Ascending aorta (tissue), 2 donors: ENCODE data around the gene ITIH3. TPM values are rescaled to one million over a fixed set of nuclear protein-coding genes. Genes with fewer than 3 reads are reported as not detected.
A peak's percentile ranks its signal among the peaks of the same experiment; 100 is the strongest.

Experiments
- DNase-seq, 2 donors: peaks; one replicate each; pipeline ENCODE4 v3.0.0-alpha.2; 2019; ENCODE audit warnings: low spot score in 2 of 2
- H3K27ac ChIP-seq, 2 donors: fragments of 200-600 bp; sonication (generic); one replicate each; pipeline ENCODE4 v1.5.1; 2016 to 2017; ENCODE audit warnings: mild to moderate bottlenecking in 1 of 2
- H3K27me3 ChIP-seq: fragments of 200-600 bp; sonication (generic); one replicate; pipeline ENCODE4 v1.5.1; 2017
- H3K36me3 ChIP-seq, 2 donors: fragments of 200-600 bp; sonication (generic); one replicate each; pipeline ENCODE4 v1.5.1; 2016
- H3K4me1 ChIP-seq, 2 donors: fragments of 200-600 bp; sonication (generic); one replicate each; pipeline ENCODE4 v1.5.1; 2016 to 2017; ENCODE audit warnings: mild to moderate bottlenecking in 1 of 2
- H3K4me3 ChIP-seq, 2 donors: fragments of 200-600 bp; sonication (generic); one replicate each; pipeline ENCODE4 v1.5.1; 2016 to 2017; ENCODE audit warnings: mild to moderate bottlenecking in 1 of 2
- H3K9me3 ChIP-seq, 2 donors: fragments of 200-600 bp; sonication (generic); one replicate each; pipeline ENCODE4 v1.5.1; 2016
- CTCF ChIP-seq, 3 experiments: fragments of 200-600 bp in 2 of 3; fragments of 450-650 bp in 1 of 3; sonication (generic) in 2 of 3; IDR thresholded peaks; one replicate each; pipeline ENCODE4 v1.5.1; 2016 to 2019; ENCODE audit warnings: antibody characterized with exemption in 3 of 3, mild to moderate bottlenecking in 1 of 3, moderate library complexity in 1 of 3
- intact Hi-C: fragments of 100-400 bp; cut with DNase I; formaldehyde crosslinking; loops from one replicate; pipeline ENCODE4 v1.15.1; 2023
- total RNA-seq: library from RNA; depleted of rRNA; stranded (reverse); fragments of >200 nt; gene quantifications from one replicate; pipeline ENCODE4 v1.1.0, GENCODE V29; 2016

ITIH3 gene
- total RNA-seq, 1 donor from 2014 or later, result 38.3 TPM

GRCh38 chr3:52777959-52778805, 16.4 kb upstream of the ITIH3 start:
- peak in 1 of 2 donors; percentile 60 for DNase-seq
- H3K36me3 ChIP-seq, result no peaks in the 10 kb centered on the region
- no peak overlapping the region for H3K4me3 ChIP-seq
- H3K27me3 ChIP-seq, result no peaks in the 10 kb centered on the region
- no peak overlapping the region for H3K27ac ChIP-seq
- no peaks in the 10 kb centered on the region for H3K4me1 ChIP-seq
- H3K9me3 ChIP-seq, result no peaks in the 10 kb centered on the region
- TF ChIP-seq CTCF (IDR thresholded peaks at IDR 0.05), result no peak
- intact Hi-C loops, result no loop called here

GRCh38 chr3:52779011-52779836, 15.4 kb upstream of the ITIH3 start:
- peak in 1 of 2 donors; percentile 63 for DNase-seq
- intact Hi-C loops, result no loop called here
- Histone ChIP-seq H3K9me3 (no peaks in the 10 kb centered on the region), H3K4me3 (no peak overlapping the region), H3K27ac (no peak overlapping the region), H3K4me1 (no peaks in the 10 kb centered on the region), H3K27me3 (no peaks in the 10 kb centered on the region), H3K36me3 (no peaks in the 10 kb centered on the region)
- no peak for TF ChIP-seq CTCF (IDR thresholded peaks at IDR 0.05)

DNA sequence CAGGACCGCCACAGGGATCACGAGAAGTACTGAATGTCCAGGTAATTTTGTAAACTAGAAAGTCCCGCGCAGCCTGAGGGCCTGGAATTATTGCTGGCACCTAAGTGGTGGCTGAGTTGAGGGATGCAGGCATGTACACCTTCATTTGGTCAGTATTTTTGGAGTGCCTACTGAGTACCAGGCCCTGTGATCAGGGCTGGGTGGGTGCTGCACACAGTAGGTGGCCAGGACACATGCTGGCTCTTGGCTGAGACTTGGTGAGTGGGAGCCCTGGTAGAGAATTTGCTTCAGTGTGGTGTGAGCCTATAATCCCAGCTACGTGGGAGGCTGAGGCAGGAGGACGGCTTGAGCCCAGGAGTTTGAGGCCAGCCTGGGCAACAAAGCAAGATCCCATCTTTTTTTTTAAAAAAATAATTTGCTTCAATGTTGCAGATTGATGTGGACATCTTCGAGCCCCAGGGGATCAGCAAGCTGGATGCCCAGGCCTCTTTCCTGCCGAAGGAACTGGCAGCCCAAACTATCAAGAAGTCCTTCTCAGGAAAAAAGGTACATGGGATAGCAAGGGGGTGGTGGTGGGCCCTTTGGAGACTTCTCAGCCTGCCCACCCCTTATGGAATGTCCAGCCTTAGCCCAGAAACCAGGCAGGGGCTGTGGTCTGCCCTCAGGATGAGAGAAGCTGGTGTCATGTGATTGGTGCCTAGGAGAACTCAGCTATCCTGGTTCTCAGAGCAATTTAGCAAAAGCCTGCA, 14.6 kb upstream of the ITIH3 start:
- Histone ChIP-seq H3K9me3 (no peaks in the 10 kb centered on the region), H3K4me1 (no peaks in the 10 kb centered on the region), H3K27ac (no peak overlapping the region), H3K36me3 (no peaks in the 10 kb centered on the region), H3K4me3 (no peak overlapping the region), H3K27me3 (no peaks in the 10 kb centered on the region)
- DNase-seq, result no peak
- no peak for TF ChIP-seq CTCF (IDR thresholded peaks at IDR 0.05)
- intact Hi-C loops, result loop anchor here (5.0 kb wide), 1 partner anchor 152 kb away; no protein-coding TSS in a partner anchor

- TF ChIP-seq CTCF (IDR thresholded peaks at IDR 0.05), result no peak
- Histone ChIP-seq H3K9me3 (no peaks in the 10 kb centered on the region), H3K36me3 (no peaks in the 10 kb centered on the region), H3K4me1 (no peaks in the 10 kb centered on the region), H3K27me3 (no peaks in the 10 kb centered on the region), H3K27ac (no peak overlapping the region), H3K4me3 (no peak overlapping the region)
- no peak for DNase-seq
- intact Hi-C loops, result loop anchor here (5.0 kb wide), 1 partner anchor 151 kb away; no protein-coding TSS in a partner anchor
Observed at GRCh38 chr3:52781741-52782140, 12.9 kb upstream of the ITIH3 start.

DNA sequence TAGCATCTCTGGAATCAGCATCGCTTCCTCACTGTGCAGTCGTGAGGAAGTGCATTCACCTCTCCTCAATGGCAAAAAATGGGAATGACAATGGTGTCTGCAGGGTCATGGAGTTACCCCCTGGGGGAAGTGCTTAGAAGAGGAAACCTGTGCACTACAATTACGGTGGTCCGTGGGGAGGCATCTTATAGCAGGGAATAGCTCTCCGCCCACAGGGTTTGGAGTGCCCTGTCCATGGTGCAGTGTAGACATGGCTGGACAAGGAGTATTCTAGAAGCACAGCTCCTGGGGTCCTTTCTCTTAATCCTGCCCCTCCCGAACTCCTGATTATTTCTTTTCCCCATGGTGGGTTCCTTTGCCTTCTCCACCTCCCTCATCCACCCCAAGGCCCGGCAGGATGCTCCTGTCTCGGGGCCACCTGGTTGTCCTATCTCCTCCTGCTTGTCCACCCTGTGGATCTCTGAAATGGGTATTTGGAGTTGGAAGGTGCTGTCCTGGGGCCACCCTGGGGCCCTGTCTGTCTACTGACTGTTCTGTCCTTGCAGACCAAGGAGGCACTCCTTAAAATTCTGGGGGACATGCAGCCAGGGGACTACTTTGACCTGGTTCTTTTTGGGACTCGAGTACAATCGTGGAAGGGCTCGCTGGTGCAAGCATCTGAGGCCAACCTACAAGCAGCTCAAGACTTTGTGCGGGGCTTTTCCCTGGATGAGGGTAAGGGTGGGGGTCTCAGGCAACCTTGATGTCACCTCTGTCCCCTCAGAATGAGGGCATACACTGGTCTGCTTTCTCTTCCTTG, 12.0 kb upstream of the ITIH3 start:
- no peak for DNase-seq
- Histone ChIP-seq H3K36me3 (no peaks in the 10 kb centered on the region), H3K4me1 (no peaks in the 10 kb centered on the region), H3K9me3 (no peaks in the 10 kb centered on the region), H3K27ac (no peak overlapping the region), H3K27me3 (no peaks in the 10 kb centered on the region), H3K4me3 (no peak overlapping the region)
- TF ChIP-seq CTCF (IDR thresholded peaks at IDR 0.05), result no peak
- intact Hi-C loops, result loop anchor here (5.0 kb wide), 1 partner anchor 150 kb away; no protein-coding TSS in a partner anchor
